Measurements from ENCODE around the gene SYPL1.

DNA sequence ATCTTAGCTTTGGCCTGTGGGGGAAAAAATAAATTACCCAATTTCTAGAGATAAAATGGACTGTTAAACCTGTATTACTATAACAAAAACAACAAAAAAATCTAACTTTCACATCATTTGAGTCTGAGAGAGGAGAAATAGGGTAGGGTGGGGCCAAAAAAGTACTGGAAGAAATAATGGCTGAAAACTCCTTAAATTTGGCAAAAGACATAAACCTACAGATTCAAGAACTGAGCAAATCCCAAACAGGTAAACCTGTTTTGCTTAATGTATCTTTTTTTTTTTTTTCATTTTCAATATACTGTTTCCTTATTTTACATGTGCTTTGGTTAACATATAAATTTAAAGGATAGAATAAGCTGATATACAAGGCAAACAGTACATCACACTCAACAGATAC is 27.1 kb downstream of the SYPL1 start:
- TF ChIP-seq POLR2AphosphoS5 (IDR thresholded peaks at IDR 0.05), result no peak
- TF ChIP-seq, protein P1, sequence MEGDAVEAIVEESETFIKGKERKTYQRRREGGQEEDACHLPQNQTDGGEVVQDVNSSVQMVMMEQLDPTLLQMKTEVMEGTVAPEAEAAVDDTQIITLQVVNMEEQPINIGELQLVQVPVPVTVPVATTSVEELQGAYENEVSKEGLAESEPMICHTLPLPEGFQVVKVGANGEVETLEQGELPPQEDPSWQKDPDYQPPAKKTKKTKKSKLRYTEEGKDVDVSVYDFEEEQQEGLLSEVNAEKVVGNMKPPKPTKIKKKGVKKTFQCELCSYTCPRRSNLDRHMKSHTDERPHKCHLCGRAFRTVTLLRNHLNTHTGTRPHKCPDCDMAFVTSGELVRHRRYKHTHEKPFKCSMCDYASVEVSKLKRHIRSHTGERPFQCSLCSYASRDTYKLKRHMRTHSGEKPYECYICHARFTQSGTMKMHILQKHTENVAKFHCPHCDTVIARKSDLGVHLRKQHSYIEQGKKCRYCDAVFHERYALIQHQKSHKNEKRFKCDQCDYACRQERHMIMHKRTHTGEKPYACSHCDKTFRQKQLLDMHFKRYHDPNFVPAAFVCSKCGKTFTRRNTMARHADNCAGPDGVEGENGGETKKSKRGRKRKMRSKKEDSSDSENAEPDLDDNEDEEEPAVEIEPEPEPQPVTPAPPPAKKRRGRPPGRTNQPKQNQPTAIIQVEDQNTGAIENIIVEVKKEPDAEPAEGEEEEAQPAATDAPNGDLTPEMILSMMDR (IDR thresholded peaks at IDR 0.05), result no peak
- TF ChIP-seq EP300 (IDR thresholded peaks at IDR 0.05), result no peak

All from upper lobe of left lung (tissue), 4 donors.